ENCODE results near the gene UBE2M. TPM values are rescaled to one million over a fixed set of nuclear protein-coding genes. Genes with fewer than 3 reads are reported as not detected.

UBE2M gene
- polyA plus RNA-seq, 1 of the 3 experiments (the other 2 are of a cell fraction) = 135 TPM

DNA sequence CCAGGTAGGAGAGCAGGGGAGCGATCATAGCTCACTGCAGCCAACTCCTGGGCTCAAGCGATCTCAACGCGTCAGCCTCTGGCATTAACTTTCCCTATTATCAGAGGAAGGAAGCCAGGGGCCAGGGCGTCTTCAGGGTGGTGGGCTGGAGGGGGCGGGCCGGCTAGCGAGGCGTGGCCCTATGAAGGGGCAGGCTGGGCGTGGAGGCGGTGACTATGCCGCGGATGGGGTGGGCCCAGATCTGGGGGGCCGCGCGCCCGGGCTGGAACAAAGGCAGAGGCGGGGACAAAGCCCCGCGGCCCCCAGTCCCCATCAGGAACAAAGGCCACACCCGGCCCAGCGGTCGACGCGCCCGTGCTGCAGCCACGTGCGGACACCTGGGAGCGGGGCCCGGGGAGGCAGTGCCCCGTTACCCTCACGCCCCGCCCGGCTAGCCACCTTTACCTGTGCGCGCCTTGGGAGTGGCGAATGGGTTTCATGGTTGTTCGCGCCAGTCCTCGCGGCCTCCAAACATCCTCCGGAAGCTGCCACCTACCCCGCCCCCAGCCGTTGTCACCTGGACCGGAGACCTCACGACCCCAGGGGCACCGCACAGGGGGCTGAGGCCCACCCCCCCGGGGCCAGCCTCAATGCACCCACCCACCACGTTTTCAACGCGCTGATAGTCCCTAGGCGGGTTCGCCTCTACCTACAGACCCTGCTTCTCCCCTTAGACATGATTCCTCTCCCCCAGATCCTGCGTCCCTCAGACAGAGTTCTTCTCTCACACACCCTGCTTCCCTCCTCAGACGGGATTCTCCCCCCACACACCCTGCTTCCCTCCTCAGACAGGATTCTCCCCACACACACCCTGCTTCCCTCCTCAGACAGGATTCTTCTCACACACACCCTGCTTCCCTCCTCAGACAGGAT lies 19.9 kb downstream of the UBE2M start:
- 65% methylated on average over 27 of the region's 55 CpGs for WGBS (ENCODE audit: low lambda C conversion rate)
- no peaks in the 10 kb centered on the region for H3K36me3 ChIP-seq (replicated peaks in 1 of 2; ENCODE audit: control insufficient read depth in 1 of 2, insufficient read depth in 2 of 2, low read length in 1 of 2)
- CTCF ChIA-PET = no interaction called here
- H3K4me1 ChIP-seq (ENCODE audit: control insufficient read depth in 1 of 2, insufficient read depth in 2 of 2, low read depth in 1 of 2, low read length in 1 of 2) = no peaks in the 10 kb centered on the region
- no peak overlapping the region for H3K27ac ChIP-seq (ENCODE audit: low read depth in 2 of 2, low read length in 1 of 2)
- no peak overlapping the region for H2AFZ ChIP-seq (ENCODE audit: low read depth)
- no peaks in the 10 kb centered on the region; the same call in 1 of the 2 replicates for H3K27me3 ChIP-seq (ENCODE audit: insufficient read depth)
- TF ChIP-seq, protein P1, sequence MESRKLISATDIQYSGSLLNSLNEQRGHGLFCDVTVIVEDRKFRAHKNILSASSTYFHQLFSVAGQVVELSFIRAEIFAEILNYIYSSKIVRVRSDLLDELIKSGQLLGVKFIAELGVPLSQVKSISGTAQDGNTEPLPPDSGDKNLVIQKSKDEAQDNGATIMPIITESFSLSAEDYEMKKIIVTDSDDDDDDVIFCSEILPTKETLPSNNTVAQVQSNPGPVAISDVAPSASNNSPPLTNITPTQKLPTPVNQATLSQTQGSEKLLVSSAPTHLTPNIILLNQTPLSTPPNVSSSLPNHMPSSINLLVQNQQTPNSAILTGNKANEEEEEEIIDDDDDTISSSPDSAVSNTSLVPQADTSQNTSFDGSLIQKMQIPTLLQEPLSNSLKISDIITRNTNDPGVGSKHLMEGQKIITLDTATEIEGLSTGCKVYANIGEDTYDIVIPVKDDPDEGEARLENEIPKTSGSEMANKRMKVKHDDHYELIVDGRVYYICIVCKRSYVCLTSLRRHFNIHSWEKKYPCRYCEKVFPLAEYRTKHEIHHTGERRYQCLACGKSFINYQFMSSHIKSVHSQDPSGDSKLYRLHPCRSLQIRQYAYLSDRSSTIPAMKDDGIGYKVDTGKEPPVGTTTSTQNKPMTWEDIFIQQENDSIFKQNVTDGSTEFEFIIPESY (IDR thresholded peaks at IDR 0.05; ENCODE audit: borderline replicate concordance, low read depth) = no peak
- TF ChIP-seq MEF2A (IDR thresholded peaks at IDR 0.05; ENCODE audit: borderline replicate concordance, low read depth) (no peak), SMC3 (IDR thresholded peaks at IDR 0.05; ENCODE audit: low read depth, low read length) (no peak), EP300 (IDR thresholded peaks at IDR 0.05; ENCODE audit: borderline replicate concordance in 1 of 2, low read depth in 1 of 2, low read length in 1 of 2) (no peak), RAD21 (IDR thresholded peaks at IDR 0.05; ENCODE audit: low read length) (no peak), SIN3A (IDR thresholded peaks at IDR 0.05; ENCODE audit: borderline replicate concordance, low read depth, low read length) (no peak), YY1 (IDR thresholded peaks at IDR 0.05; ENCODE audit: low read depth) (no peak), ELF1 (IDR thresholded peaks at IDR 0.05) (no peak), MXI1 (IDR thresholded peaks at IDR 0.05; ENCODE audit: low read depth, low read length) (no peak), NRF1 (IDR thresholded peaks at IDR 0.05; ENCODE audit: low read depth, low read length) (no peak)
- TF ChIP-seq, protein P2, sequence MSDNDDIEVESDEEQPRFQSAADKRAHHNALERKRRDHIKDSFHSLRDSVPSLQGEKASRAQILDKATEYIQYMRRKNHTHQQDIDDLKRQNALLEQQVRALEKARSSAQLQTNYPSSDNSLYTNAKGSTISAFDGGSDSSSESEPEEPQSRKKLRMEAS (IDR thresholded peaks at IDR 0.05; ENCODE audit: low read depth) = no peak
- TF ChIP-seq, protein P3, sequence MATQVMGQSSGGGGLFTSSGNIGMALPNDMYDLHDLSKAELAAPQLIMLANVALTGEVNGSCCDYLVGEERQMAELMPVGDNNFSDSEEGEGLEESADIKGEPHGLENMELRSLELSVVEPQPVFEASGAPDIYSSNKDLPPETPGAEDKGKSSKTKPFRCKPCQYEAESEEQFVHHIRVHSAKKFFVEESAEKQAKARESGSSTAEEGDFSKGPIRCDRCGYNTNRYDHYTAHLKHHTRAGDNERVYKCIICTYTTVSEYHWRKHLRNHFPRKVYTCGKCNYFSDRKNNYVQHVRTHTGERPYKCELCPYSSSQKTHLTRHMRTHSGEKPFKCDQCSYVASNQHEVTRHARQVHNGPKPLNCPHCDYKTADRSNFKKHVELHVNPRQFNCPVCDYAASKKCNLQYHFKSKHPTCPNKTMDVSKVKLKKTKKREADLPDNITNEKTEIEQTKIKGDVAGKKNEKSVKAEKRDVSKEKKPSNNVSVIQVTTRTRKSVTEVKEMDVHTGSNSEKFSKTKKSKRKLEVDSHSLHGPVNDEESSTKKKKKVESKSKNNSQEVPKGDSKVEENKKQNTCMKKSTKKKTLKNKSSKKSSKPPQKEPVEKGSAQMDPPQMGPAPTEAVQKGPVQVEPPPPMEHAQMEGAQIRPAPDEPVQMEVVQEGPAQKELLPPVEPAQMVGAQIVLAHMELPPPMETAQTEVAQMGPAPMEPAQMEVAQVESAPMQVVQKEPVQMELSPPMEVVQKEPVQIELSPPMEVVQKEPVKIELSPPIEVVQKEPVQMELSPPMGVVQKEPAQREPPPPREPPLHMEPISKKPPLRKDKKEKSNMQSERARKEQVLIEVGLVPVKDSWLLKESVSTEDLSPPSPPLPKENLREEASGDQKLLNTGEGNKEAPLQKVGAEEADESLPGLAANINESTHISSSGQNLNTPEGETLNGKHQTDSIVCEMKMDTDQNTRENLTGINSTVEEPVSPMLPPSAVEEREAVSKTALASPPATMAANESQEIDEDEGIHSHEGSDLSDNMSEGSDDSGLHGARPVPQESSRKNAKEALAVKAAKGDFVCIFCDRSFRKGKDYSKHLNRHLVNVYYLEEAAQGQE (IDR thresholded peaks at IDR 0.05; ENCODE audit: low read depth, low read length) = no peak
- TF ChIP-seq, protein P4, sequence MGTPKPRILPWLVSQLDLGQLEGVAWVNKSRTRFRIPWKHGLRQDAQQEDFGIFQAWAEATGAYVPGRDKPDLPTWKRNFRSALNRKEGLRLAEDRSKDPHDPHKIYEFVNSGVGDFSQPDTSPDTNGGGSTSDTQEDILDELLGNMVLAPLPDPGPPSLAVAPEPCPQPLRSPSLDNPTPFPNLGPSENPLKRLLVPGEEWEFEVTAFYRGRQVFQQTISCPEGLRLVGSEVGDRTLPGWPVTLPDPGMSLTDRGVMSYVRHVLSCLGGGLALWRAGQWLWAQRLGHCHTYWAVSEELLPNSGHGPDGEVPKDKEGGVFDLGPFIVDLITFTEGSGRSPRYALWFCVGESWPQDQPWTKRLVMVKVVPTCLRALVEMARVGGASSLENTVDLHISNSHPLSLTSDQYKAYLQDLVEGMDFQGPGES (IDR thresholded peaks at IDR 0.05; ENCODE audit: low read depth, low read length) = no peak
- TF ChIP-seq, protein P5, sequence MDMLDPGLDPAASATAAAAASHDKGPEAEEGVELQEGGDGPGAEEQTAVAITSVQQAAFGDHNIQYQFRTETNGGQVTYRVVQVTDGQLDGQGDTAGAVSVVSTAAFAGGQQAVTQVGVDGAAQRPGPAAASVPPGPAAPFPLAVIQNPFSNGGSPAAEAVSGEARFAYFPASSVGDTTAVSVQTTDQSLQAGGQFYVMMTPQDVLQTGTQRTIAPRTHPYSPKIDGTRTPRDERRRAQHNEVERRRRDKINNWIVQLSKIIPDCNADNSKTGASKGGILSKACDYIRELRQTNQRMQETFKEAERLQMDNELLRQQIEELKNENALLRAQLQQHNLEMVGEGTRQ (IDR thresholded peaks at IDR 0.05; ENCODE audit: borderline replicate concordance, low read depth, low read length) = no peak
- no peak overlapping the region for H3K9ac ChIP-seq
- peaks cover 6% of the 10 kb centered on the region for H3F3A ChIP-seq (replicated peaks; ENCODE audit: insufficient read depth)
- DNase-seq = no peak
- no peaks in the 10 kb centered on the region for H3K9me3 ChIP-seq
- no peaks in the 10 kb centered on the region for H3K79me2 ChIP-seq (ENCODE audit: insufficient read depth)
- H3K9me2 ChIP-seq = no peaks in the 10 kb centered on the region
- H3K4me2 ChIP-seq = no peak overlapping the region
- H4K20me1 ChIP-seq (ENCODE audit: insufficient read depth) = no peaks in the 10 kb centered on the region
- no peak overlapping the region for H3K4me3 ChIP-seq (ENCODE audit: low read depth in 2 of 2, low read length in 1 of 2)
- POLR2A ChIA-PET = no interaction called here
